ENCODE results near the gene NR4A1.

- TF ChIP-seq CTCF (CRISPR knock-in tag; IDR thresholded peaks at IDR 0.05) (no peak), HOXA7 (CRISPR knock-in tag; IDR thresholded peaks at IDR 0.05) (no peak), MAX (IDR thresholded peaks at IDR 0.05) (no peak), HDAC6 (IDR thresholded peaks at IDR 0.05; ENCODE audit: low read depth, low read length) (no peak), ZNF569 (CRISPR knock-in tag; IDR thresholded peaks at IDR 0.05; ENCODE audit: borderline replicate concordance) (no peak)
- TF ChIP-seq, protein P1, sequence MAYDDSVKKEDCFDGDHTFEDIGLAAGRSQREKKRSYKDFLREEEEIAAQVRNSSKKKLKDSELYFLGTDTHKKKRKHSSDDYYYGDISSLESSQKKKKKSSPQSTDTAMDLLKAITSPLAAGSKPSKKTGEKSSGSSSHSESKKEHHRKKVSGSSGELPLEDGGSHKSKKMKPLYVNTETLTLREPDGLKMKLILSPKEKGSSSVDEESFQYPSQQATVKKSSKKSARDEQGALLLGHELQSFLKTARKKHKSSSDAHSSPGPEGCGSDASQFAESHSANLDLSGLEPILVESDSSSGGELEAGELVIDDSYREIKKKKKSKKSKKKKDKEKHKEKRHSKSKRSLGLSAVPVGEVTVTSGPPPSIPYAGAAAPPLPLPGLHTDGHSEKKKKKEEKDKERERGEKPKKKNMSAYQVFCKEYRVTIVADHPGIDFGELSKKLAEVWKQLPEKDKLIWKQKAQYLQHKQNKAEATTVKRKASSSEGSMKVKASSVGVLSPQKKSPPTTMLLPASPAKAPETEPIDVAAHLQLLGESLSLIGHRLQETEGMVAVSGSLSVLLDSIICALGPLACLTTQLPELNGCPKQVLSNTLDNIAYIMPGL (CRISPR knock-in tag; IDR thresholded peaks at IDR 0.05; ENCODE audit: borderline replicate concordance in 1 of 2, low read depth in 1 of 2) = no peak
- TF ChIP-seq, protein P2, sequence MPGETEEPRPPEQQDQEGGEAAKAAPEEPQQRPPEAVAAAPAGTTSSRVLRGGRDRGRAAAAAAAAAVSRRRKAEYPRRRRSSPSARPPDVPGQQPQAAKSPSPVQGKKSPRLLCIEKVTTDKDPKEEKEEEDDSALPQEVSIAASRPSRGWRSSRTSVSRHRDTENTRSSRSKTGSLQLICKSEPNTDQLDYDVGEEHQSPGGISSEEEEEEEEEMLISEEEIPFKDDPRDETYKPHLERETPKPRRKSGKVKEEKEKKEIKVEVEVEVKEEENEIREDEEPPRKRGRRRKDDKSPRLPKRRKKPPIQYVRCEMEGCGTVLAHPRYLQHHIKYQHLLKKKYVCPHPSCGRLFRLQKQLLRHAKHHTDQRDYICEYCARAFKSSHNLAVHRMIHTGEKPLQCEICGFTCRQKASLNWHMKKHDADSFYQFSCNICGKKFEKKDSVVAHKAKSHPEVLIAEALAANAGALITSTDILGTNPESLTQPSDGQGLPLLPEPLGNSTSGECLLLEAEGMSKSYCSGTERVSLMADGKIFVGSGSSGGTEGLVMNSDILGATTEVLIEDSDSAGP (CRISPR knock-in tag; IDR thresholded peaks at IDR 0.05; ENCODE audit: borderline replicate concordance) = no peak
Measured at GRCh38 chr12:52091869-52092268, 40.6 kb downstream of the NR4A1 start.

Measured in HepG2 (cell line).